ENCODE results near the gene IQGAP1. TPM values are rescaled to one million over a fixed set of nuclear protein-coding genes. Genes with fewer than 3 reads are reported as not detected.
"Not testable (repeated sequence)": the region's sequence is repeated elsewhere in the genome, so short reads cannot be mapped to it uniquely, and the experiment has no call there.

The IQGAP1 gene
- total RNA-seq, 2 donors from 2014 or later = 185 to 192 TPM

GRCh38 chr15:90416052-90416451, 28.0 kb downstream of the IQGAP1 start:
- ATAC-seq; DNase-seq (ENCODE audit: low spot score in 2 of 2); H3K9me3 Mint-ChIP-seq: not testable (repeated sequence)
- Mint-ChIP-seq H3K36me3 (peaks cover 0 to 41% of the 10 kb centered on the region in 2 donors), H3K27ac (peak overlapping the region in 1 of 2 donors; percentile 70)

- Mint-ChIP-seq H3K27ac (peak overlapping the region; percentile 83 to 100), H3K36me3 (peaks cover 0 to 38% of the 10 kb centered on the region in 2 donors), H3K9me3 (peaks cover 0 to 4% of the 10 kb centered on the region in 2 donors)
- DNase-seq (ENCODE audit: low spot score in 2 of 2) (no peak), ATAC-seq (no peak)
Measured at GRCh38 chr15:90418627-90419026, 30.6 kb downstream of the IQGAP1 start.

GRCh38 chr15:90419206-90419605, 31.2 kb downstream of the IQGAP1 start:
- ATAC-seq (peak; percentile 8 to 56), DNase-seq (ENCODE audit: low spot score in 2 of 2) (no peak)
- Mint-ChIP-seq H3K36me3 (peaks cover 0 to 38% of the 10 kb centered on the region in 2 donors), H3K27ac (peak overlapping the region; percentile 83 to 100), H3K9me3 (peaks cover 0 to 4% of the 10 kb centered on the region in 2 donors)

- H3K36me3 Mint-ChIP-seq = peaks cover 0 to 33% of the 10 kb centered on the region in 2 donors
- peak in 1 of 2 donors; percentile 53 for DNase-seq (ENCODE audit: low spot score in 2 of 2)
Measured at GRCh38 chr15:90419738-90420406, 31.8 kb downstream of the IQGAP1 start.

GRCh38 chr15:90420451-90420850, 32.4 kb downstream of the IQGAP1 start:
- peak overlapping the region; percentile 83 to 100 for H3K27ac Mint-ChIP-seq
- peaks cover 0 to 4% of the 10 kb centered on the region in 2 donors for H3K9me3 Mint-ChIP-seq
- ATAC-seq (no peak), DNase-seq (ENCODE audit: low spot score in 2 of 2) (no peak)
- H3K36me3 Mint-ChIP-seq = peaks cover 0 to 32% of the 10 kb centered on the region in 2 donors

More at GRCh38 chr15:90419738-90420406, 31.8 kb downstream of the IQGAP1 start:
- peaks cover 0 to 4% of the 10 kb centered on the region in 2 donors for H3K9me3 Mint-ChIP-seq
- peak; percentile 99 for ATAC-seq
- peak overlapping the region; percentile 83 to 100 for H3K27ac Mint-ChIP-seq

- peaks cover 0 to 23% of the 10 kb centered on the region in 2 donors for H3K36me3 Mint-ChIP-seq
- ATAC-seq = no peak
- no peak for DNase-seq (ENCODE audit: low spot score in 2 of 2)
- H3K9me3 Mint-ChIP-seq = no peaks in the 10 kb centered on the region
- peak overlapping the region in 1 of 2 donors; percentile 92 for H3K27ac Mint-ChIP-seq
Measured at GRCh38 chr15:90421527-90421926, 33.5 kb downstream of the IQGAP1 start.

GRCh38 chr15:90422043-90422442, 34.0 kb downstream of the IQGAP1 start:
- ATAC-seq (no peak), DNase-seq (ENCODE audit: low spot score in 2 of 2) (no peak)
- no peak overlapping the region for H3K27ac Mint-ChIP-seq
- no peaks in the 10 kb centered on the region for H3K9me3 Mint-ChIP-seq
- peaks cover 0 to 18% of the 10 kb centered on the region in 2 donors for H3K36me3 Mint-ChIP-seq

- no peak for ATAC-seq
- H3K36me3 Mint-ChIP-seq = peaks cover 0 to 9% of the 10 kb centered on the region in 2 donors
- no peak overlapping the region for H3K27ac Mint-ChIP-seq
- DNase-seq (ENCODE audit: low spot score in 2 of 2) = no peak
- no peaks in the 10 kb centered on the region for H3K9me3 Mint-ChIP-seq
Measured at GRCh38 chr15:90422936-90423335, 34.9 kb downstream of the IQGAP1 start.

- H3K27ac Mint-ChIP-seq = no peak overlapping the region
- ATAC-seq = no peak
- no peak for DNase-seq (ENCODE audit: low spot score in 2 of 2)
- H3K36me3 Mint-ChIP-seq = peaks cover 0 to 8% of the 10 kb centered on the region in 2 donors
- no peaks in the 10 kb centered on the region for H3K9me3 Mint-ChIP-seq
Measured at GRCh38 chr15:90423801-90424319, 35.8 kb downstream of the IQGAP1 start.

- ATAC-seq (no peak), DNase-seq (ENCODE audit: low spot score in 2 of 2) (no peak)
- Mint-ChIP-seq H3K36me3 (no peaks in the 10 kb centered on the region), H3K27ac (peak overlapping the region in 1 of 2 donors; percentile 4), H3K9me3 (no peaks in the 10 kb centered on the region)
Measured at GRCh38 chr15:90425726-90426346, 37.8 kb downstream of the IQGAP1 start.

GRCh38 chr15:90427185-90427584, 39.1 kb downstream of the IQGAP1 start:
- no peaks in the 10 kb centered on the region for H3K9me3 Mint-ChIP-seq
- H3K27ac Mint-ChIP-seq = peak overlapping the region in 1 of 2 donors; percentile 65
- ATAC-seq (no peak), DNase-seq (ENCODE audit: low spot score in 2 of 2) (no peak)
- no peaks in the 10 kb centered on the region for H3K36me3 Mint-ChIP-seq

GRCh38 chr15:90432253-90432652, 44.2 kb downstream of the IQGAP1 start:
- H3K27ac Mint-ChIP-seq = no peak overlapping the region
- H3K9me3 Mint-ChIP-seq = no peaks in the 10 kb centered on the region
- no peak for DNase-seq (ENCODE audit: low spot score in 2 of 2)
- H3K36me3 Mint-ChIP-seq = peaks cover 5 to 37% of the 10 kb centered on the region in 2 donors
- no peak for ATAC-seq

GRCh38 chr15:90435652-90436337, 47.8 kb downstream of the IQGAP1 start:
- no peak overlapping the region for H3K27ac Mint-ChIP-seq
- DNase-seq (ENCODE audit: low spot score in 2 of 2) = no peak
- H3K9me3 Mint-ChIP-seq = no peaks in the 10 kb centered on the region
- ATAC-seq = no peak
- H3K36me3 Mint-ChIP-seq = peaks cover 5 to 45% of the 10 kb centered on the region in 2 donors

GRCh38 chr15:90436952-90437351, 48.9 kb downstream of the IQGAP1 start:
- peaks cover 5 to 45% of the 10 kb centered on the region in 2 donors for H3K36me3 Mint-ChIP-seq
- H3K9me3 Mint-ChIP-seq = no peaks in the 10 kb centered on the region
- no peak for ATAC-seq
- H3K27ac Mint-ChIP-seq = no peak overlapping the region
- no peak for DNase-seq (ENCODE audit: low spot score in 2 of 2)

- DNase-seq (ENCODE audit: low spot score in 2 of 2) (no peak), ATAC-seq (no peak)
- H3K9me3 Mint-ChIP-seq = no peaks in the 10 kb centered on the region
- H3K36me3 Mint-ChIP-seq = peaks cover 5 to 41% of the 10 kb centered on the region in 2 donors
- H3K27ac Mint-ChIP-seq = no peak overlapping the region
Measured at GRCh38 chr15:90437516-90437915, 49.5 kb downstream of the IQGAP1 start.

GRCh38 chr15:90439946-90440345, 51.9 kb downstream of the IQGAP1 start:
- ATAC-seq = no peak
- DNase-seq (ENCODE audit: low spot score in 2 of 2) = no peak
- Mint-ChIP-seq H3K36me3 (peaks cover 5 to 35% of the 10 kb centered on the region in 2 donors), H3K27ac (no peak overlapping the region), H3K9me3 (no peaks in the 10 kb centered on the region)

GRCh38 chr15:90441027-90441426, 53.0 kb downstream of the IQGAP1 start:
- DNase-seq (ENCODE audit: low spot score in 2 of 2) (no peak), ATAC-seq (no peak)
- Mint-ChIP-seq H3K27ac (peak overlapping the region in 1 of 2 donors; percentile 44), H3K36me3 (peaks cover 5 to 24% of the 10 kb centered on the region in 2 donors), H3K9me3 (no peaks in the 10 kb centered on the region)

Measured in activated naive CD4-positive, alpha-beta T cell treated with anti-CD3 and anti-CD28 coated beads, Interleukin-2, amount 50 U/mL, for 72 hours (primary cell).